Measurements from ENCODE around the gene ZNF385C.

DNA sequence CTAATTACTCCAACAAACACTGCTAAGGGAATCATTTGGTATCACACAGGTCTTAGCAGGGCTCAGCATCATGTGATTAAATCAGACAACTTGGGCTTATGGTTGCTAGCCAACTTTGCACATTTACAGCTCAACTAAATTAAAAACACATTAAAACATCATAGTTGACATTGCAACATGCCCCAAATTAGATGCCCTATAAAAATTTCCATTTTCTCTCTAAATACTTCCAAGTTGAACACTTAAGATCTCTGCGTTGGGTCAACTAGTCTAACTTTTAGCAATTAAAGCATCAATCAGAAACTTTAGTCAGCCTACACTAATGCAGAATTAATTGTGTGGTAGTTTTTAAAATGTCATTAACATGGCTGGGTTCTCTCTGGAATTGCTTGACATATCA, 93.1 kb downstream of the ZNF385C start:
- TF ChIP-seq, protein P1, sequence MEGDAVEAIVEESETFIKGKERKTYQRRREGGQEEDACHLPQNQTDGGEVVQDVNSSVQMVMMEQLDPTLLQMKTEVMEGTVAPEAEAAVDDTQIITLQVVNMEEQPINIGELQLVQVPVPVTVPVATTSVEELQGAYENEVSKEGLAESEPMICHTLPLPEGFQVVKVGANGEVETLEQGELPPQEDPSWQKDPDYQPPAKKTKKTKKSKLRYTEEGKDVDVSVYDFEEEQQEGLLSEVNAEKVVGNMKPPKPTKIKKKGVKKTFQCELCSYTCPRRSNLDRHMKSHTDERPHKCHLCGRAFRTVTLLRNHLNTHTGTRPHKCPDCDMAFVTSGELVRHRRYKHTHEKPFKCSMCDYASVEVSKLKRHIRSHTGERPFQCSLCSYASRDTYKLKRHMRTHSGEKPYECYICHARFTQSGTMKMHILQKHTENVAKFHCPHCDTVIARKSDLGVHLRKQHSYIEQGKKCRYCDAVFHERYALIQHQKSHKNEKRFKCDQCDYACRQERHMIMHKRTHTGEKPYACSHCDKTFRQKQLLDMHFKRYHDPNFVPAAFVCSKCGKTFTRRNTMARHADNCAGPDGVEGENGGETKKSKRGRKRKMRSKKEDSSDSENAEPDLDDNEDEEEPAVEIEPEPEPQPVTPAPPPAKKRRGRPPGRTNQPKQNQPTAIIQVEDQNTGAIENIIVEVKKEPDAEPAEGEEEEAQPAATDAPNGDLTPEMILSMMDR (IDR thresholded peaks at IDR 0.05; ENCODE audit: borderline replicate concordance, extremely low read depth, low read length, poor library complexity, severe bottlenecking) = no peak
- no peak for TF ChIP-seq EZH2 (IDR thresholded peaks at IDR 0.05; ENCODE audit: borderline replicate concordance, low read depth, low read length, severe bottlenecking)
